Measurements from ENCODE around the gene ADH1B.
"Not testable (repeated sequence)": the region's sequence is repeated elsewhere in the genome, so short reads cannot be mapped to it uniquely, and the experiment has no call there.

ADH1B gene

DNA sequence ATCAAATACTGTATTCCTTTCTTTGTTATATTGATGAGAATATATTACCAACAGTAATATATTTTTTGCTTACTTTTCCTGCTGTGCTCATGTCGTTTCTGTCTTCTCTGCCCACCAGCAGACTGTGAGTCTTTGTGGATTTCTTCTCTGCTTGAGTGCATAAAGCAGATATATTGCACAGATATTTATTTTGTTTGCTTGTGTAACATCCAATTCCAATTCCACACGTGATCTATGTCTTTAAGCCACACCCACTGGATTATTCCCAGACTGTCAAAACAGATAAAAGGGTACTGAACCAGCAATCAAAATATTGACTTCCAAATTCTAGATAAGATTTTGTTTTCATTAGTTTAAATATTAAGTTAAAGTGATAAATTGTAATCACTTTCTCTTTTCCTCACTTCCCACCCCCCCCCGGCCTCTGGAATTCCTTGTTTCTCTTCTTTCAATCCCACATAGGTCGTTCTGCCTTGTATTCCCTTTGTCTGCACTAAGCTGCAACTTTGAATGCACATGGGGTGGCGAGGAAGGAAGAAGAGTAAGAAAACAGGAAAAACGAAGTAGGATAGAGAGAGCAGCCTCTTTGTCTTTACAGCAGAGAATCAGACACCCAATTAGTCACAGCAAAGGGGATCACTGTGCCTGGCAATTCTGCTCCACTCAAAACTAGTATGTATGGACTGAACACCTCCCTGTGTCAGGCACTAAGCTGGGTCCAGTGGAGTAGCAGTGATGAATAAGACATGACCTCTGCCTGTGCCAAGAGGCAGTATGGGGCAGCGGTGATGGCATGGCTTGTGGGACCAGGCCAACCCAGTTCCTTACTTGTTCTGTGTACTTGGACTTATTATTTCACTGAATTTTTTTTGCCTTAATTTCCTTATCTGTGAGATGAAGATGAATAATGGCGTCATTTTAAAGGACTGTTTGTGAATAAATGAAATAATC lies at the start of gene ADH1B:
ADH1B (minus strand) TSS at position 161 of the 951 bp plus-strand sequence; CDS start at position 91, 70 bp downstream.
- DNase-seq, result no peak

DNA sequence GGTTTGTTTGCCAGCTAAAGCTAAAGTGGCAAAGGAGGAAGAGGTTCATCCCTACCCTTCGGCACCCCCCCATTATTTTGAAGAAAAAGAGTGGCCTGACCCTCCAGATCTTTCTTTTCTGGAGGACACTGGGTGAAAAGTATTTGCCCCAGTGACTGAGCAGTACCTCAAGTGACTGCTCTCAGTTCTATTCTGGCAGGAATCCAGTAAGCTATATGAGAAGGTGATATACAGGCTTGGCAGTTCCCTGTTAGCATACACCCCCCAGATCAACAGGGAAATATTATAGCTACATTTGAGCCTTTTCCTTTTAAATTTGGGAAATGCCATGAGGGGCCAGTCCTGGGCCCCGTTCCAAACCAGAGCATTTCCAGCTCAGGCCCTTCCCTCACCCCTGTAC lies 46.6 kb upstream of the ADH1B start:
- DNase-seq, result not testable (repeated sequence)

DNA sequence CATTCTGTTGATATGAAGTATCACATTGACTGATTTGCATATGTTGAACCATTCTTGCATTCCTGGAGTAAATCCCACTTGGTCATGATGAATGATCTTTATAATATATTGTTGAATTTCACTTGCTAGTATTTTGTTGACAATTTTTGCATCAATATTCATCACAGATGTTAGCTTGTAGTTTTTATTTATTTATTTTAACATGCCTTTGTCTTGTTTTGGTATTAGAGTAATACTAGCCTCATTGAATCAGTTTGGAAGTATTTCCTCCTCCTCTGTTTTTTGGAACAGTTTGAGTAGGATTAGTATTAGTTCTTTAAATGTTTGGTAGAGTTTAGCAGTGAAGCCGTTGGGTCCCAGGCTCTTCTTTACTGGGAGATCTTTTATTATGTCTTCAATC lies 45.3 kb upstream of the ADH1B start:
- no peak for DNase-seq

DNA sequence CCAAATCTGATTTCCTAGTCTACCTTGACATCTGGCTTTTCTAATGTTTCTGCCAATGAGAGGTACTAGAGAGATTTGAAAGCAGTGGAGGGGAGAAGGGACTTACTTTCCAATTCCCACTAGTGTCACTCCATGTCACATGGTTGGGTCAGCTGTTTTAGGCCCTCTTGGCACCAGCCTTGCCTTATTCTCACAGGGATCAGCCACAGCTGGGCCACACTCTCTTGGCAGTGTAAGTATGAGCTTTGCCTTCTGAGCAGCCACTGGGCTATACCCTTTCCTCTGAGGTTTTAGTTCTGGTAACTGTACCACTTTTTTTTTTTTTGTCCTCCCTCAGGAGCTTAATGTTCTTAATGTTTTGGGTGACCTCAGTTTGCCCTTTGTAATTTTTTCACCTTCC lies 41.6 kb upstream of the ADH1B start:
- DNase-seq, result no peak

DNA sequence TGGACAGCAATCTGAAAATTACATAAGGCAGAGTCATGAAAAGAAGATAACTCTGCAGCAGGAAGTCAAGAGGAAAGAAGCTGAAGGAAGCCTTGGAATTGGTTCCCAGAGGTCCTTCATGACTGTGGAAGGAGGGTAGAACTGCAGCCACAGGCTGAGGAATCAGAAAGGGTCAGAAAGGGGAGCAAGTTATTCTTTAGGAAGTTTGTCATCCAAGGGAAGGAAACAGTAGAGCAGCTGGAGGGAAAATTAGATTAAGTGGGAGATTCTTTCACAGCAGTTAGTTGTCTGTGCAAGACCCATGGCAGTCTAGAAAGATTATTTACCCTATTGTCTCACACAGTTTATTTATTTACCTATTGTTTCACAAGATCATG lies 40.7 kb upstream of the ADH1B start:
- no peak for DNase-seq

DNA sequence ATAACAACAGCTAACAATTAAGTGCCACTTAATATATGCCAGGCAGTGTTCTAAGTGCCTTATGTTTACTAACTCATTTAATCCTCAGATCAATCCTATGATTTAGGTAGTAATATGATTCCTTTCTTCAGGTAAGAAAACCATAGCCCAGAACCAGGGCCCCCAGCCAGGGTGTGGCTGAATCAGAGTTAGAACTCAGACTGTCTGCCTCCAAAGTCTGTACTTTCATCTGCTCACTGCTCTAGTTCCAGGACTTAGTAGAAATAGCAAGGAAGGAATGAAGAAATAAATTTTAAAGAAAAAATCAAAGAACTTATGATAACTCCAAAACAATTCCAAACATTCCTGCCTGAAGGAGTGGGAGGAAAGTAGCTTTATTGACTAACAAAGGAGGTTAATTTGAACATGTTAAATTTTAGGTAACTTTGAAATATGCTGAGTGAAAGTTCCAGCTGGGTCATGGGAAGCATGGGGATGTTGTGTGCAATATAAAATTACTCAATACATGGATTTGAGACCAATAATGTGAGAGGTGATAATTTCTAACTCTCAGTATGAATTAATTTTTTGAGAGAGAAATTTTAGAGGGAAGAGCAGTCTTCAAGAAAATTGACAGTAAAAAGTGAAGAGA lies 40.2 kb upstream of the ADH1B start:
- DNase-seq, result no peak

DNA sequence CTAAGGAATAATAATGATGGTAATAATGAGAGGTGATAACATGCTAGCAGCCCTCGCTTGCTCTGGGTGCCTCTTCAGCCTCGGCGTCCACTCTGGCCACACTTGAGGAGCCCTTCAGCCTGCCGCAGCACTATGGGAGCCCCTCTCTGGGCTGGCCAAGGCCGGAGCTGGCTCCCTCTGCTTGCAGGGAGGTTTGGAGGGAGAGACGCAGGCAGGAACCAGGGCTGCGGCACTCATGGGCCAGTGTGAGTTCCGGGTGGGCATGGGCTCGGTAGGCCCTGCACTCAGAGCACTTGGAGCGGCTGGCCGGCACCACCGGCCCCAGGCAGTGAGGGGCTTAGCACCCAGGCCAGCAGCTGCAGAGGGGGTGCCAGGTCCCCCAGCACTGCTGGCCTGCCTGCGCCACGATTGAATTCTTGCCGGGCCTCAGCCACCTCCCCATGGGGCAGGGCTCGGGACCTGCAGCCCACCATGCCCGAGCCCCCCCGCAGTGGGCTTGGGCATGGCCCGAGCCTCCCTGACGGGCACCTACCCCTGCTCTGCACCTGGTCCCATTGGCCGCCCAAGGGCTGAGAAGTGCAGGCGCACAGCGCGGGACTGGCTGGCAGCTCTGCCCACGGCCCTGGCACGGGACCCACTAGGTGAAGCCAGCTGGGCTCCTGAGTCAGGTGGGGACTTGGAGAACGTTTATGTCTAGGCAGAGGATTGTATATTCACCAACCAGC lies 38.4 kb upstream of the ADH1B start:
- no peak for DNase-seq

DNA sequence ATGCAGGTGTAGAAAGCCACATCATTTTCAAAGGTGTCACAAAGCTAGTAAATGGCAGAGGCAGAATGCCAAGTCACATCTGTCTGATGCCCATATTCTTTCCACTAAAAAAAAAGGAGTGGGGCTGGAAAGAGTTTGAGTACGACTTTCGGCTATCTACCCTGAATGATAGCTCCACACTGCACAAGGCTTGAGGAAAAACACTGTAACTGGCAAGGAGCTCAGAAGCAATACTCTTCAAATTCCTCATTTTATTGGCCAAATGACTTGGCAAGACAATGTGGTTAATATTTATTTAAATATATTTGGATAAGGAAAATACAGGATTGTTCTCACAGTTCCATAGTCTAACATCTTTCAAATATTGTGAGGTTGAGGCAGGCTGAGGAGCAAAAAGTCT lies 36.7 kb upstream of the ADH1B start:
- no peak for DNase-seq

DNA sequence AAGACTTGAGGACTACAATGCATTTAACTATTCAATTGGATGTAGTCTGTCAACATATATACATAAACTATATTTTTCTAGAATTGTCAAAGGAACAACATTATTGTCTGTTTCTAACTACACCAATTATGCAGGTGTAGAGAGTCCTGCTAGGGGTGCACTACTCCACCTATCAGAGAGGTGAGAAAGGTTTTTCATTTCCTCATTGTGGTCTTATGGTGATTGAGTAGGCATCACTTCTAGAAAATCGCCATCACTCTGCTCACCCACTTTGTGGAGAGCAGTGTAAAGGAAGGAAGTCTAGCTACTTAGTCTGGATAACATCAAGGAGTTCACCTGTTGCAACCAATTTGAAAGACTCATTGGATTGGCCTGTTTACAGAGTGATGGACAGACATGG lies 35.8 kb upstream of the ADH1B start:
- DNase-seq, result no peak

DNA sequence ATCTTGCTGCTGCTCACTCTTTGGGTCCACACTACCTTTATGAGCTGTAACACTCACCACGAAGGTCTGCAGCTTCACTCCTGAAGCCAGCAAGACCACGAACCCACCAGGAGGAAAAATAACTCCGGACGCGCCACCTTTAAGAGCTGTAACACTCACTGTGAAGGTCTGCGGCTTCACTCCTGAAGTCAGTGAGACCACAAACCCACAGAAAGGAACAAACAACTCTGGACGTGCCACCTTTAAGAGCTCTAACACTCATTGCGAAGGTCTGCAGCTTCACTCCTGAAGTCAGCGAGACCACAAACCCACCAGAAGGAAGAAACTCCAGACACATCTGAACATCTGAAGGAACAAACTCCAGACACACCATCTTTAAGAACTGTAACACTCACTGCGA lies 34.9 kb upstream of the ADH1B start:
- DNase-seq, result not testable (repeated sequence)

DNA sequence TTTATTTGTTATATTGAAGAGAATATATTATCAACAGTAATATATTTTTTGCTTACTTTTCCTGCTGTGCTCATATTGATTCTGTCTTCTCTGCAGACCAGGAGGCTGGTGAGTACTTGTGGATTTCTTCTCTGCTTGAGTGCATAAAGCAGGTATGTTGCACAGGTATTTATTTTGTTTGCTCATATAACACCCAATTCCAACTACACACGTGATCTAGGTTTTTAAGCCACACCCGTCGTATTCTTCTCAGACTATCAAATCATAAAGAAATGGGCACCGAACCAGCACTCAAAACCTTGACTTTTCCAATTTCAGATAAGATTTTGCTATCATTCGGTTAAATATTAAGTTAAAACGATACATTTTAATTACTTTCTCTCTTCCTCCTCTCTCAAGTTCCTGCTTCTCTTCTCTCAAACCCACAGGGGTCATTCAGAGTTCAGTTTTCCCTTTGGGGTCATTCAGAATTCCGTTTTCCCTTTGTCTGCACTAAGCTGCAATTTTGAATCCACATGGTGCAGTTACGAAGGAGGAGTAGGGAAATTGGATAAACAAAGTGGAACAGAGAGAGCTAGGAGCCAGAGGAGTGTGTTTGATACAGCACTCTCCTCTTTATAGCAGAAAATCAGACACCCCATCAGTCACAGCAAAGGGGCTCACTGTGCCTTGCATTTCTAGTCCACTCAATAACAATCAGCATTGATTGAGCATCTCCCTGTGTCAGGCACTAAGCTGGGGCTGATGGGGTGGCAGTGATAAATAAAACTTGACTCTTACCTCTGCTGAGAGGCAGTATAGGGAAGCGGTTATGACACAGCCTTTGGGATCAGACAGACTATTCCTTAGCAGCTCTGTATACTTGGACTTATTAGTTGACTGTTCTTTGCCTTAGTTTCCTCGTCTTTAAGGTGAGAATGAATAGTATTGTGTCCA lies 31.7 kb upstream of the ADH1B start, which contains the start of gene ADH1C:
ADH1C (minus strand) TSS at position 145 of the 936 bp plus-strand sequence; CDS start at position 74, 71 bp downstream.
- no peak for DNase-seq

DNA sequence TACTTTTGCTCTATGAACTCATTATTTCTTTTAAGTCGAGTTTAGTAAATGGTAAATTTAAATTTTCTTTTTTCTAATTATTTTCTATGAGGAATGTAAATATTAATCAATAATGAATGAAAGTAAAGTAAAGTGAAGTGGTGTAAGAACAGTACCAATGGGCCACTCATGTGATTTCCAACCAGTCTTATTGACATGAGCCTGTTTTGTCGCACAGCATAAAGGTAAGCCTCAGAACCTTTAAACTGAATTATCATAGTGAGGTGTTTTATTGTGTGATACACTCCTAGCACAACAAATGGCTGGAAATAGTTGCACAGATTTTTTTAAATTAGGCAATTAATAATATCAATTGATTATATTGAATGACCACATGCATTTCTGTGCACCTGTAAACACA lies 30.3 kb upstream of the ADH1B start:
- DNase-seq, result no peak

DNA sequence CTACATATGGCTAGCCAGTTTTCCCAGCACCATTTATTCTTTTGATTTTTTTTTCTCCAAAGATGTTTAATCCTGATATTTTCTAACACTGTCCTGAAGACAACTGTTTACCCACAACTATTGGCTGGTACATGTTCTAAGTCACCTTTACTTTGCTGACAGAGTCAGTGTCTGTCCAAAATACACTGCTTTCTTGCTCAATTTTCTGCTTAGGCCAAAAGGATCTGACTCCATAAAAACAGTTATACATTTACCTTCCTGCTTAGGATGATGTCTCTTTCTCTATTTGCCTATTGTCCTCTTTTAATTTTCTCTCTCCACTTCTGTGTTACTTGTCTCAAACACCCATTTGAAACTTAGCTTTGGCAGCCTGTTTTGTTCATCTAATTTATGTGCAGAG lies 28.1 kb upstream of the ADH1B start:
- no peak for DNase-seq

DNA sequence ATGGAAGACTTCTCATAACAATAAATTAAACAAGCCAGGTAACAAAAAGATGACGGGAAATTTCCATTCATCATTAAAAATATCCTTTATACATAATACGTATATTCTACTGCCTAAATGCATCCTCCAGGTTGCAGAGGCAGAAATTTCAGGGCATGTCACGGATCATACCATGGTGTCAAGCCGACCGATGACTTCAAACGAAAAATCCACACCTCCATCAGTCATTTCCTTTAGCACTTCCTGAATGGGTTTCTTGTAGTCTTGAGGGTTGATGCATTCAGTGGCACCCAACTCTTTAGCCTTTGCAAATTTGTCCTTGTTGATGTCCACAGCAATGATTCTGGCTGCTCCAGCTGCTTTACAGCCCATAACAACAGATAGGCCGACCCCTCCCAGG lies 21.4 kb upstream of the ADH1B start:
- not testable (repeated sequence) for DNase-seq

DNA sequence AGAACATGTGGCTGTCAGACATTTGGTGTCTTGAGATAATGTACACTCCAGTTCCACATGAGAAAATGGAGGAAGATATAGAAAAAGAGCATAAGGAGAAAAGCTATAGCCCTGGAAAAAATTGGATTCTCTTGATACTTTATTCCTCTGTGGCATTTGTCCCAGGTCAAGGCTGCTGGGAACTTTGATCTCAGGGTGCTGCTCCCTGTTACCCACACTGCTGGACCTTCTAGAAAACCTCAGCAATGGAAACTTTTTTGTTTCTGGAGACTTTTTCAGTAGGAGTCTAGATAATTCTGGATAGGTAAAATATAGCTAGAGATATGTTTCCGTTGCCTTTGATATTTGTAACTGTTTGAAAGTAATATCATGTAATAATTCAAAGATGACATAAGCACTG lies 20.2 kb upstream of the ADH1B start:
- DNase-seq, result no peak

DNA sequence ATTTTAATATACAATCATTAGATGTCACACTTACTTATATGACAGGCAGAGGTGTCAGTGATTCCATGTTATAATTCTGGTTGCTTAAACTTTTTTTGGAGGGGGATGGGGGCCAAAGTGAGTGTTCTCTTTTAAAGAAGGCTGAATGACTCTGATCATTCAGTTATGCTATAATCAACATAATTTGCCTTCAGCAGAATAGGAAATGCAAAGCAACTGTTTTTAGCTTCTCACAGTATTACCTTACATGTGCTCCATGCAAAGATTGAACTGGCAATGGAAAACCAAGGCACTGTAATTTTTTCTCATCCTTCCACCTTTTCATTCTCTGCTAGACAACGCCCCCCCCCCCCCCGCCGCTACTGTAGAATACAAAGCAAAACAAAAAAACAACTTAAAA lies 18.0 kb upstream of the ADH1B start:
- no peak for DNase-seq

DNA sequence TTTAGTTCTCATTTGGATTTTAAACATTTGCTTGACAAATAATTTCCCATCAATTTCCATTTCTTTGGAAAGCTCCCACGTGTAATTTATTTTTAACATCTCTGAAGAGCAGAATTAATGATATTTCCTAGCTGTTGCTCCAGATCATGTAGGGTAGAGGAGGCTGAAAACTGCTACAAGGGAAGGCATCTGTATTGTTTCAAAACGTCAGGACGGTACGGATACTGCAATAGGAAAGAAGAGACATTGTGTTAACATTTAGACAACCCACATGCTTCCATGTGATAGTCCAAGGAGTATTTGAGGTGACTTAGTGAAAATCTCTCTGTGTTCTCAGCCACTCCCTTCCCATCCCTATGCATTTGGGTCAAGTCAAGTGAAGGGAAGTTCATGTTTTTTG lies 15.4 kb upstream of the ADH1B start:
- no peak for DNase-seq

DNA sequence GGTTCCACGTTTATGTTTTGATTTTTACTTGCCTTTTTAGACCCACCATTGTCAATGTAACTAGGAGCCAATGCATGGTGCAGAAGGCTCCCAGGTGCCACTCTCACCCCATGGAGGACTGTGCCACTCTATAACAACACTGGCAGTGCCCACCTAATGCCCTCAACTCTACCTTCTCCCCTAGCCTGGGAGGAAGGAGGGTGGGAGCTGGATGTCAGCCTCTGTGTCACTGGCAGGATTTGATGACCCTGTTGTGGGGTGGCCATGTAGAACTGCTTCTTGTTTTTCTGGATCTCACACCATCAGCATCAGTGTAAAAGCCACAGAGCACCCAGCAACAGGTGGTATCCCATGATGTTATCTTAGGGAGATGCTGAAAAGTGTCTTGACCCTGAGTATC lies 13.7 kb upstream of the ADH1B start:
- no peak for DNase-seq

DNA sequence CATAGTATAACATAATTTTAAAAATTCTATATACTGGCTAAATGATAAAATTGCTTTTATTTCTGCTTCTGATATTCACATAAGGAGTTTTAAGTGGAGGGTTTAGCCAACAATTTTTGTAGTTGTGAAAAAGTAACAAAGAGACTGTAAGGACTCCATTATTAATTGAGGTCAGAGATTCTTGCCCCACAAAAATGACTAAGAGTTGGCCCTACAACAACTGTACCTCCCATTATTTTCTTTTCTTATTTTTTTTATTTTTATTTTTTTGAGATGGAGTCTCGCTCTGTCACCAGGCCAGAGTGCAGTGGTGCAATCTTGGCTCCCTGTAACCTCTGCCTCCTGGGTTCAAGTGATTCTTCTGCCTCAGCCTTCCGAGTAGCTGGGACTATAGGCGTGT lies 9.4 kb upstream of the ADH1B start:
- DNase-seq, result no peak

DNA sequence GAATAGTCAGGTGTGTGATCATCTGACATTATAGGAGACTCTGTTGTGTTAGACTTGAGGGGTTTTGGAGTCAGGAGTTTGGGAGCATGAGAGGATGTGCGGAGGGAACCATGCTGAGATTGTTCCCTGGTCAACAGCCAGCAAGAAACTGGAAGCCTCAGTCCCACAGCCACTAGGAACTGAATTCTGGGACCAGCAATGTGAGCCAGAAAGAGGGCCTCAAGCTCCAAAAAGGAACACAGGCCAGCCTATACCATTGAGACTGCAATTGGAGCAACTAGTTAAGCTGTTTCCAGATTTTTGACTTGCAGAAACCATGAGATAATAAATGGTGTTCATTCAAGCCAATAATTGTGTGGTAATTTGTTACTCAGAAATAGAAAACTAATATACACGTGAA lies 8.7 kb upstream of the ADH1B start:
- no peak for DNase-seq

DNA sequence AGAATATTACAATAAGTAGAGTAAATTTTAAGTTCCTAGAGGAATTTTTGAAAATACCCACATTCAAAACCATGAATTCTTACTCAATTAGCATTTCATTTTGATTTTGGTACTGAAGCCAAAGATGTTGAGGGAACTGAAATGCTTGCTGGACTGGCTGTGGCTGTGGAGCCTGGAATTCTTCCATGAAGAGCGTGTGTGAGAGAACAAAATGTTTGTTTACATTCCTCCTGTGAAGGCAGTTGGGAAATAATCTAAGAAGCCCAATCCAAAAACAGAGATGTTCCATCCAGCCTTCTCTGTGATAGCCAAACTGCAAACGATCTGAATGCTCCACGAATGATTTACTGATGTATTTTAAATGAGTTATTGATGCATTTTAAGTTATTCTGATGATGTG lies 3.8 kb upstream of the ADH1B start:
- no peak for DNase-seq

DNA sequence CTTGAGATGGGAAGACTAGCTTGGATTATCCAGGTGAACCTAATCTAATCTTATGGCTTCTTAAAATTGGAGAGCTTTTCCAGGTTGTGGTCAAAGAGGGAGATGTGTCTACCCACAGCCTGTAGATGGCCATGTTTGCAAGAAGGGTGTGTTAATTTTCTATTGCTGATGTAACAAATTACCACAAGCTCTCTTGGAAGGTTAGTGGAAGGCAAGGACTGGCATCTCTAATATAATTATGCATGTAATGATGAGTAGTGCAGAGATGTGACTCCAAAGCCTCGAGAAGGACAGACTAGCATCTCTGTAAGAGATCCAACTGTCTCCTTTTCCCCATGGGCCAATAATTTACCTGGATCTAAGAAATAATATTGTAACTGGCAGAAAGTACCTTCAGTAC lies 3.2 kb upstream of the ADH1B start:
- no peak for DNase-seq

DNA sequence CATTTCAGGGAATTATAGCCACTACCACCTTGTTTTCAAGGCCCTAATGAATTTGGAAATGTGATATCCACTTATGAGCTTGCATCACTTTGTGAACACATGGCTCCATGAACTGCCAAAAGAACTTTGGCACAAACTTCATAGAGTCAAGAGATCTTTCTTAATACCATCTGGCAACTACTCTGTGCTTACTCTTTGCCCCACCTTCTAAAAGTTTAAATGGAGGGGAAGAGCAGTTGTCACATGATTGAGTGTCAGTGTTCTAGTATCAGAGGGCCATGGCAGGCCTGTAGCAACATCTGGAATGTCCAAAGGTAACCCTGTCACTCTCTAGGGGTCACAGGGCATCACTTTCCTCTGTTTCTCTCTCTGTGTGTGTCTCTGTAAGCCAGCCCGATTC lies 2.6 kb upstream of the ADH1B start:
- DNase-seq, result no peak

Data from islet precursor cell (in vitro differentiated cells).